HG03558 (cell line): ENCODE measurements around the gene CTSL.

Experiments used
- ATAC-seq: cut with Tn5 transposase; IDR thresholded peaks from one replicate; pipeline ENCODE4 v1.9.1; 2021; ENCODE audit warnings: moderate number of reproducible peaks; ENCODE audit not compliant: unreplicated experiment; ENCODE audit errors: extremely low read depth

CTSL gene

DNA sequence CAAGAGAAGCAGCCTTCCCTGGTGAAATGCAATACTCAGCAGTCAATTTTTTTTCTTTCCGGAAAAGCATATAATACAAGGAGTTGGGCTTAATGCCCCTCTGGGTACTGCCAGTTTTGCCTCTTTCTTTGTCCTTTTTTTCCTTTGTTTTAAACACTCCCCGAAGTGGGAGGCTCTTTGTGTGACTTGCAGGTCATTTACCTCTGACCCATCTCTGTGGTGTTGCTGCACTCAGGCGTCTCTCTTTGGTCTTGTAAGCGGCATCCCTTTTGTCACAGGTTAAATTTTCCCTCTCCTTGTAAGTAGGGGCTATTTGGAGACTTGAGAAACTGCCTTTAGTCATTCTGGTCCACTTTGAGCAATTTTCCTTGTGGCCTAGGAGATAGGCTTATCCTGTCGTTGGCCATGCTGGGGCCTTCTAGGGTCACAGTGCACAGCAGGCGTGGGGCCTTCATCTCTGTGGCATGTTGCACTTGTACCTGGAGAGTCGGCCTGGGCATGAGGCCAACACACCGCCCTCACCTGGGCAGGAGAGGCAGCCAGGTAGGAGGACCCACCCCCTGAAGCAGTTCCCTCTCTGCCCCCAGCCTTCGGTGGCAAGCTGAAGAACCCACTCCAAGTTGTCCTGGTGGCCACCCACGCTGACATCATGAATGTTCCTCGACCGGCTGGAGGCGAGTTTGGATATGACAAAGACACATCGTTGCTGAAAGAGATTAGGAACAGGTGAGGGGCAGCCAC lies 27.7 kb upstream of the CTSL start:
- ATAC-seq: no peak

- ATAC-seq: no peak
Measured at GRCh38 chr9:87699835-87700234, 26.1 kb upstream of the CTSL start.

DNA sequence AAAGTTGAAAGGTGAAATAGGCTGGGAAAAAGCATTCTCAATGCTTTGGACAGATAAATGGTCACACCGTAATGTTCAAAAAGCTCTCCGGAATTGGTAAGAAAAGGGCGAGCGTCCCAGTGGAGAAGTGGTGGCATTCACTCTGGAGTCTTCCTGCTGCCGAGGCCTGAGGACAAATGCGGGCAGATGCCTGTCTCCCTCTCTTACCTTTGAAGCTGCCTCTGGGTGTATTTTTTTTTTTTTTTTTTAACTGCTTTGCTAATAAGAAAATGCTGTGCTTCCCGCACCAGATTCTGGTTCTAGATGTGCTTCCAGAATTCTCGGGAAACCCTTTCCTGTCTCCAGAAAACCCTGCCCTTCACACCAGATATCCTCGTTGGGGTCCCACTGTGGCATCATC lies 24.4 kb upstream of the CTSL start:
- no peak for ATAC-seq

DNA sequence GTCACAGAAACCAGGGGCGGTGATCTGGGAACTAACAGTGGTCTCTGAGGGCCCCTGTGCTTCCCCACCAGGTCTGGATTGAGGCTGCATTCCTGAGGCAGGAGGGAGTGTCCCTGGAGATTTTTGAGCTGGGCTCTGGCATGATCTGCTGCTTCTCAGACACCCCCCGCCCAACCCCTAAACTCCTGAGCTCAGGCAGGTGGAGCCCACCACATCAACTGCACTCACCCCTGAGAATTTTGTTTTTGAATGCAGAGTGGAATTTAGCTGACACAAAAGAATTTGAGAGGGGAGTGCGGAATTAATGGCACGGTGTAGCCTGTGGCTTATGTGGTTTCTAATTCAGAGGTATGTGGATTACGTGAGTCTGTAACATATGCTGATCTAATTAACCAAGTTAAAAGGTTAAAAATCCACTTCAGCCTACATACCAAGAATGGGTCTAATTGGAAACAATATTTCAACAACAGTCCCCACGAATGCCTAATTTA lies 23.9 kb upstream of the CTSL start:
- no peak for ATAC-seq

GRCh38 chr9:87702921-87703320 lies 23.0 kb upstream of the CTSL start:
- ATAC-seq: no peak

GRCh38 chr9:87703636-87704276 lies 22.2 kb upstream of the CTSL start:
- ATAC-seq: no peak

GRCh38 chr9:87704342-87704741 lies 21.6 kb upstream of the CTSL start:
- no peak for ATAC-seq

- no peak for ATAC-seq
Measured at GRCh38 chr9:87706066-87706739, 19.7 kb upstream of the CTSL start.

DNA sequence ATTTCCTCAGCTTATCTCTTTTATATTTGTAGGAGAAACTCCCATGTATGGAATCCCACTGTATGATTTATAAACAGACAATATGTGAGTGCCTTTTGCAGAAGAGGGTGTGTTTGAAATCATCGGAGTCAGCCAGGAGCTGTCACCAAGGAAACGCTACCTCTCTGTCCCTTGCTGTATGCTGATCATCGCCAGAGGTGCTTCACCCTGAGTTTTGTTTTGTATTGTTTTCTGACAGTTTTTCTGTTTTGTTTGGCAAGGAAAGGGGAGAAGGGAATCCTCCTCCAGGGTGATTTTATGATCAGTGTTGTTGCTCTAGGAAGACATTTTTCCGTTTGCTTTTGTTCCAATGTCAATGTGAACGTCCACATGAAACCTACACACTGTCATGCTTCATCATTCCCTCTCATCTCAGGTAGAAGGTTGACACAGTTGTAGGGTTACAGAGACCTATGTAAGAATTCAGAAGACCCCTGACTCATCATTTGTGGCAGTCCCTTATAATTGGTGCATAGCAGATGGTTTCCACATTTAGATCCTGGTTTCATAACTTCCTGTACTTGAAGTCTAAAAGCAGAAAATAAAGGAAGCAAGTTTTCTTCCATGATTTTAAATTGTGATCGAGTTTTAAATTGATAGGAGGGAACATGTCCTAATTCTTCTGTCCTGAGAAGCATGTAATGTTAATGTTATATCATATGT lies 18.0 kb upstream of the CTSL start:
- no peak for ATAC-seq

GRCh38 chr9:87708546-87708945 lies 17.4 kb upstream of the CTSL start:
- no peak for ATAC-seq

DNA sequence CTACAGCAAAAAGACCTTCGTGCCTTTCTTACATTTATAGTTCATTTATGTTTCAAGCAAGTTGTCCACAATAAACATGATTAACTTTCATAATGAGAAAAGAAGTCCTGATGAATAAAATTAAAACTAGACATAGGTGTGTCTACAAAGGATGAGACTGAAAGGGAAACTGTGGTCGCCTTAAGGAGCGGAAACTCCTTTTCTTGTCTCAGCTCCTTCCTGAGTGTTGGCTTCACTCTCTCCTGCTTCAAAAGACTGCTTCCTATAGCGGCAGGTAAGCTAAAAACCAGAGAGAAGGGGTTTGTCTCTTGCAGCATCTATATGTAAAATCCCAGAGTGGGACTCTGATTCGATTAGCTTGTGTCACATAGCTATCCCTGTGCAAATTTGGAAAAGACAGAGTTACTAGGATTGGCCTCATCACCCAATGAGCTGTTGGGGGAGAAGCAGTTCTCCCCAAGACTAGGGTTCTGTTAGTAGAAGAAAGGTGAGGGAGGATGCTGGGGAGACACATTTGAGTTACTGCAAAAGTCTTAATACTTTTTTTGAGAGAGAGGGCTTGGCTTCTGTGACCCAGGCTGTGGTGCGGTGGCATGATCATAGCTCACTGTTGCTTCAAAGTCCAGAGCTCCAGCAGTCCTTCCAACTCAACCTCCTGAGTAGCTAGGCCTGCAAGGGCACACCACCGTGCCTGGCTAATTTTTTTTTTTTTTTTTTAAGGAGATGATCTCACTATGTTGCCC lies 16.8 kb upstream of the CTSL start:
- ATAC-seq: no peak

DNA sequence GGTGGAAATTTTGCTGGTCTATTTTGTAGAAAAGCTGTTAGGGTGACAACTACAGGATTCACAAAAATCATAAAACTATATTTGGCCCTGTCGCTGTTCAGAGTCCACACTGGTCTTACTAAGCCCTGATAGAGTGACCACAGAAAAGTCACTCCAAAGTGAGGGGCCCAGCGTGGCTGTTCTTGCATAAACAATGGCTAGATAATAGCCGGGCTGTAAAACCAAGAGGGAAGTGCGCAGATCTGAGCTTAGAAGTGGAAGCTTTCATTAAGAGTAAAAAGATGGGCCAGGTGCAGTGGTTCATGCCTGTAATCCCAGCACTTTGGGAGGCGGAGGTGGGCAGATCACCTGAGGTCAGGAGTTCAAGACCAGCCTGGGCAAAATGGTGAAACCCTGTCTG lies 15.5 kb upstream of the CTSL start:
- no peak for ATAC-seq

GRCh38 chr9:87711857-87712800 lies 13.8 kb upstream of the CTSL start:
- no peak for ATAC-seq

- no peak for ATAC-seq
Measured at GRCh38 chr9:87712801-87713277, 13.1 kb upstream of the CTSL start.

- no peak for ATAC-seq
Measured at GRCh38 chr9:87713278-87713987, 12.5 kb upstream of the CTSL start.

DNA sequence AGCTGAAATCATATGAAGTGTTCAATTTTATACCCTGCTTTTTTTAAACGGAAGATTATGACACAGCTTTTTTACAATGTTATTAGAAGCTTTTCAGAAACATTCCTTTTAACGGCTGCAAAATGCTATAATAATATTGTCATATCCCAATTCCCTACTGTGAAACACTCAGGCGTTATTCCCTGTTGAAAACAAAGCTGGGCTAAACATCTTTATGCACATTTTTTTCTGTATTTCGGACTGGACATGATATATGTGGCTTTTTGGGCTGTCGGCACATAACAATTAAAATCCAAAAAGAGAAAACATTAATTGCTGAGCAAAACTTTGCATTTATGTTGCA lies 12.0 kb upstream of the CTSL start:
- no peak for ATAC-seq

- no peak for ATAC-seq
Measured at GRCh38 chr9:87714819-87715218, 11.1 kb upstream of the CTSL start.

- ATAC-seq: no peak
Measured at GRCh38 chr9:87716141-87716540, 9.8 kb upstream of the CTSL start.
